ENCODE measurements around the gene B4GALNT3. TPM values are rescaled to one million over a fixed set of nuclear protein-coding genes. Genes with fewer than 3 reads are reported as not detected.

Gene B4GALNT3
- total and polyA plus RNA-seq, 2 experiments from 2014 or later = 4.4 to 13.9 TPM

DNA sequence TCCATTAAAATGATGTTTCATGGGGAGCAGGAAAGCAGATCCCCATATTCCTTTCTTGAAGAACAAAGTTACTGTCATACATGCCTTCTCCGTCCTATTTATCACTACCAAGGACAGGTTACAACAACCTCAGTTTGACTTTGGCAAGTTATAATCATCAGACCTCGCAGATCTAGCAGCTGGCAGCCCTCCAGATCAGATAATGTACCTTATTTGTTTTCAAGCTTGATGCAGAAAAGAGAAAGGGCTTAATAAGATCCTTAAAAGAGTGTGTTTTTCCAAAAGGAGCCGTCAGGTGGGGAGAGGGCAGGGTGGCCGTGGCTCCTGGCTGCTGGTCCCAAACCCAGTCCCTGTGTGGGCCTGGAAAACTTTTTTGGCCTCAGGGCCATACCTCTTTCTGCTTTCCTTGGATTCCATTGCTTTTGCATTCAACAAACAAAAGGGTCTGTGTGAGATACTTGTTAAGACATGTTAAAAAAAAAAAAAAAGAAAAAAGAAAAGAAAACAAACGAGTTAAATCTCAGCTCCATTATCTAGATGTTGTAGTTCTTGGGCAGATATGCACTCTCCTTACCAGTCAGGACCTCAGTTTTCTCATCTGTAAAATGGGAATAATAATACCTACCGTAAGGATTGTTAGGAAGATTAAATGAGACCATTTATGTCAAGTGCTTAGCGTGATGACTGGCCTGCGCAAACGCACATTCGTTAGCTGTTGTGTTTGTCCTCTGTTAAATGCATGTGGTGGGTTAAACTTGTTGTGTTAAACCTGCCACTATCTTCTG lies 64.6 kb downstream of the B4GALNT3 start:
- Histone ChIP-seq H2AFZ (no peak overlapping the region), H3K27ac (no peak overlapping the region), H4K20me1 (ENCODE audit: insufficient read depth, poor library complexity, severe bottlenecking) (no peaks in the 10 kb centered on the region), H3K79me2 (no peaks in the 10 kb centered on the region), H3K9me2 (replicated peaks; ENCODE audit: insufficient read depth) (no peaks in the 10 kb centered on the region), H3K9me3 (ENCODE audit: low read depth) (no peaks in the 10 kb centered on the region), H3K4me2 (no peak overlapping the region), H3K36me3 (replicated peaks; ENCODE audit: insufficient read depth, low read depth) (no peaks in the 10 kb centered on the region), H3K4me1 (ENCODE audit: insufficient read depth) (no peaks in the 10 kb centered on the region), H3K27me3 (no peaks in the 10 kb centered on the region), H3K4me3 (no peak overlapping the region)
- DNase-seq (ENCODE audit: low spot score) = no peak
- TF ChIP-seq EZH2phosphoT487 (IDR thresholded peaks at IDR 0.05; ENCODE audit: low read depth, severe bottlenecking, unreplicated experiment) (no peak), CTCF (IDR thresholded peaks at IDR 0.05; ENCODE audit: poor library complexity) (no peak), EZH2 (IDR thresholded peaks at IDR 0.05; ENCODE audit: borderline replicate concordance) (no peak)
- 67% methylated on average over 10 of the region's 10 CpGs for WGBS (ENCODE audit: low lambda C conversion rate, missing lambda C conversion rate)

GRCh38 chr12:526089-526488 lies 66.3 kb downstream of the B4GALNT3 start:
- Histone ChIP-seq H4K20me1 (ENCODE audit: insufficient read depth, poor library complexity, severe bottlenecking) (no peaks in the 10 kb centered on the region), H3K9me3 (ENCODE audit: low read depth) (no peaks in the 10 kb centered on the region), H3K27ac (no peak overlapping the region), H3K4me3 (no peak overlapping the region), H2AFZ (no peak overlapping the region), H3K4me2 (no peak overlapping the region), H3K4me1 (ENCODE audit: insufficient read depth) (no peaks in the 10 kb centered on the region), H3K36me3 (replicated peaks; ENCODE audit: insufficient read depth, low read depth) (no peaks in the 10 kb centered on the region), H3K27me3 (no peaks in the 10 kb centered on the region), H3K79me2 (no peaks in the 10 kb centered on the region), H3K9me2 (replicated peaks; ENCODE audit: insufficient read depth) (no peaks in the 10 kb centered on the region)
- TF ChIP-seq EZH2phosphoT487 (IDR thresholded peaks at IDR 0.05; ENCODE audit: low read depth, severe bottlenecking, unreplicated experiment) = no peak
- TF ChIP-seq EZH2 (IDR thresholded peaks at IDR 0.05; ENCODE audit: borderline replicate concordance) = no peak
- no peak for TF ChIP-seq CTCF (IDR thresholded peaks at IDR 0.05; ENCODE audit: poor library complexity)
- WGBS (ENCODE audit: low lambda C conversion rate, missing lambda C conversion rate) = 87% methylated on average over 6 of the region's 6 CpGs
- no peak for DNase-seq (ENCODE audit: low spot score)

DNA sequence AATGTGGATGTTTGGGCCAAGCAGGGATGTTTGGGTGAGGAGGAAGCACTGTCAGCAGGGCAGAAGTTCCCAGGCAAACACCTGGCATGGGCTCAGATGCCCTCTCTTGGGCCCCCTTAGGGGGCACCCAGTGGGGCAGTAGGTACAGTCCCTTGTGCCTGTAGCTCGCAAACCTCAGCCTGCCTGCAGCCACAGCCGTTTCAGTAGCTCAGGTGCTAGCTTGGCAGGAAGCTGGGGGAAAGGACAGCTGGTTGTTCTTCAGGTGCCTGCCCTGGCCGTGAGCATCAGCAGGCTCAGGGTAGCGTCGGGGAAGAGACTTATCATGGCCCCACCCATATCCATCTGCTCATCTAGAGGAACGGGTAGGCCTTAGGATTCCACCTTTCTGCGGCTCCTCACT lies 67.5 kb downstream of the B4GALNT3 start:
- Histone ChIP-seq H2AFZ (no peak overlapping the region), H3K27ac (no peak overlapping the region), H3K4me3 (no peak overlapping the region), H3K9me3 (ENCODE audit: low read depth) (no peaks in the 10 kb centered on the region), H3K36me3 (replicated peaks; ENCODE audit: insufficient read depth, low read depth) (no peaks in the 10 kb centered on the region), H3K4me1 (ENCODE audit: insufficient read depth) (no peaks in the 10 kb centered on the region), H3K4me2 (no peak overlapping the region), H3K79me2 (no peaks in the 10 kb centered on the region), H4K20me1 (ENCODE audit: insufficient read depth, poor library complexity, severe bottlenecking) (no peaks in the 10 kb centered on the region), H3K9me2 (replicated peaks; ENCODE audit: insufficient read depth) (no peaks in the 10 kb centered on the region), H3K27me3 (no peaks in the 10 kb centered on the region)
- TF ChIP-seq EZH2phosphoT487 (IDR thresholded peaks at IDR 0.05; ENCODE audit: low read depth, severe bottlenecking, unreplicated experiment) (no peak), EZH2 (IDR thresholded peaks at IDR 0.05; ENCODE audit: borderline replicate concordance) (no peak), CTCF (IDR thresholded peaks at IDR 0.05; ENCODE audit: poor library complexity) (no peak)
- DNase-seq (ENCODE audit: low spot score) = no peak
- WGBS (ENCODE audit: low lambda C conversion rate, missing lambda C conversion rate) = 91% methylated on average over 7 of the region's 7 CpGs

All from hepatocyte (in vitro differentiated cells).